Upper lobe of right lung (tissue), 1 donor: ENCODE data around the gene MPZL2. TPM values are rescaled to one million over a fixed set of nuclear protein-coding genes. Genes with fewer than 3 reads are reported as not detected.

ENCODE experiments used
- ATAC-seq: fragments of 200-7000 bp; cut with Tn5 transposase; one replicate; pipeline ENCODE4 v1.9.1; 2020; ENCODE audit warnings: mild to moderate bottlenecking, moderate library complexity
- DNase-seq: peaks from one replicate; pipeline ENCODE4 v3.0.0-alpha.2; 2020
- H3K27ac ChIP-seq: fragments of 200-600 bp; one replicate; pipeline ENCODE4 v1.8.0; 2022
- H3K27me3 ChIP-seq: fragments of 200-600 bp; one replicate; pipeline ENCODE4 v1.8.0; 2022; ENCODE audit warnings: mild to moderate bottlenecking
- H3K36me3 ChIP-seq: fragments of 200-600 bp; one replicate; pipeline ENCODE4 v1.8.0; 2022
- H3K4me1 ChIP-seq: fragments of 200-600 bp; one replicate; pipeline ENCODE4 v1.8.0; 2022
- H3K4me3 ChIP-seq: fragments of 200-600 bp; one replicate; pipeline ENCODE4 v1.8.0; 2022; ENCODE audit warnings: mild to moderate bottlenecking
- H3K9me3 ChIP-seq: fragments of 200-600 bp; one replicate; pipeline ENCODE4 v1.8.0; 2022
- CTCF ChIP-seq: fragments of 200-600 bp; IDR thresholded peaks from one replicate; pipeline ENCODE4 v1.8.0; 2022; ENCODE audit warnings: antibody characterized with exemption
- intact Hi-C: fragments of 100-400 bp; cut with DNase I; formaldehyde crosslinking; loops from one replicate; pipeline ENCODE4 v1.11.0; 2022
- total RNA-seq: library from RNA; stranded (reverse); fragmentation: NEBNext Ultra II Directional; extraction: Animal tissue kit (Norgen Biotek cat#: 25700); gene quantifications from one replicate; pipeline ENCODE4 v1.2.1, GENCODE V29; 2021
- donor health status: DM: no; HTN: yes; CAD: no; lungs with severe emphysema.

MPZL2 gene
- total RNA-seq, 1 donor from 2014 or later, result 119 TPM

- TF ChIP-seq CTCF, result no peak
- no peak for ATAC-seq
Observed at GRCh38 chr11:118304227-118304567, 40.1 kb upstream of the MPZL2 start.

GRCh38 chr11:118301600-118302195 lies 37.6 kb upstream of the MPZL2 start:
- H3K27me3 ChIP-seq, result no peaks in the 10 kb centered on the region
- no peaks in the 10 kb centered on the region for H3K4me1 ChIP-seq
- H3K27ac ChIP-seq, result no peak overlapping the region
- no peak overlapping the region for H3K4me3 ChIP-seq
- no peak for TF ChIP-seq CTCF
- H3K36me3 ChIP-seq, result no peaks in the 10 kb centered on the region
- no peak for DNase-seq
- no peaks in the 10 kb centered on the region for H3K9me3 ChIP-seq
- ATAC-seq, result no peak
- intact Hi-C loops, result no loop called here

More at GRCh38 chr11:118304227-118304567, 40.1 kb upstream of the MPZL2 start:
- intact Hi-C loops, result no loop called here
- Histone ChIP-seq H3K4me1 (no peaks in the 10 kb centered on the region), H3K36me3 (no peaks in the 10 kb centered on the region), H3K27me3 (no peaks in the 10 kb centered on the region), H3K27ac (peak overlapping the region; percentile 53), H3K4me3 (no peak overlapping the region), H3K9me3 (no peaks in the 10 kb centered on the region)
- no peak for DNase-seq

- peak; percentile 76 for ATAC-seq
Observed at GRCh38 chr11:118295815-118296454, 31.8 kb upstream of the MPZL2 start.

GRCh38 chr11:118295199-118295598 lies 31.1 kb upstream of the MPZL2 start:
- intact Hi-C loops, result loop anchor here (10.0 kb wide), 1 partner anchor 100 kb away; no protein-coding TSS in a partner anchor
- Histone ChIP-seq H3K4me1 (peaks cover 9% of the 10 kb centered on the region), H3K27ac (no peak overlapping the region)

More at GRCh38 chr11:118295815-118296454, 31.8 kb upstream of the MPZL2 start:
- Histone ChIP-seq H3K36me3 (no peaks in the 10 kb centered on the region), H3K9me3 (no peaks in the 10 kb centered on the region), H3K4me1 (peaks cover 4% of the 10 kb centered on the region), H3K27me3 (peaks cover 6% of the 10 kb centered on the region), H3K27ac (no peak overlapping the region), H3K4me3 (no peak overlapping the region)
- intact Hi-C loops, result loop anchor here (10.0 kb wide), 1 partner anchor 101 kb away; no protein-coding TSS in a partner anchor
- no peak for DNase-seq
- peak; percentile 66 for TF ChIP-seq CTCF

GRCh38 chr11:118294053-118294452 lies 30.0 kb upstream of the MPZL2 start:
- ATAC-seq (no peak), DNase-seq (no peak)
- Histone ChIP-seq H3K4me1 (peaks cover 9% of the 10 kb centered on the region), H3K9me3 (no peaks in the 10 kb centered on the region), H3K4me3 (no peak overlapping the region), H3K36me3 (no peaks in the 10 kb centered on the region), H3K27ac (no peak overlapping the region), H3K27me3 (peaks cover 6% of the 10 kb centered on the region)
- TF ChIP-seq CTCF, result no peak
- intact Hi-C loops, result loop anchor here (10.0 kb wide), 1 partner anchor 99 kb away; no protein-coding TSS in a partner anchor

More at GRCh38 chr11:118295199-118295598, 31.1 kb upstream of the MPZL2 start:
- no peak for TF ChIP-seq CTCF
- H3K4me3 ChIP-seq, result no peak overlapping the region
- no peaks in the 10 kb centered on the region for H3K9me3 ChIP-seq
- DNase-seq (no peak), ATAC-seq (no peak)
- no peaks in the 10 kb centered on the region for H3K36me3 ChIP-seq
- peaks cover 6% of the 10 kb centered on the region for H3K27me3 ChIP-seq
